HG02623 (cell line): ENCODE data around the gene ZFHX2.
"Not testable (repeated sequence)": the region's sequence is repeated elsewhere in the genome, so short reads cannot be mapped to it uniquely, and the experiment has no call there.

Source experiments
- ATAC-seq: cut with Tn5 transposase; IDR thresholded peaks from one replicate; pipeline ENCODE4 v1.9.1; 2021; ENCODE audit warnings: moderate library complexity; ENCODE audit not compliant: unreplicated experiment

The ZFHX2 gene

GRCh38 chr14:23544511-23545447 lies 6.8 kb downstream of the ZFHX2 start:
- ATAC-seq = no peak

DNA sequence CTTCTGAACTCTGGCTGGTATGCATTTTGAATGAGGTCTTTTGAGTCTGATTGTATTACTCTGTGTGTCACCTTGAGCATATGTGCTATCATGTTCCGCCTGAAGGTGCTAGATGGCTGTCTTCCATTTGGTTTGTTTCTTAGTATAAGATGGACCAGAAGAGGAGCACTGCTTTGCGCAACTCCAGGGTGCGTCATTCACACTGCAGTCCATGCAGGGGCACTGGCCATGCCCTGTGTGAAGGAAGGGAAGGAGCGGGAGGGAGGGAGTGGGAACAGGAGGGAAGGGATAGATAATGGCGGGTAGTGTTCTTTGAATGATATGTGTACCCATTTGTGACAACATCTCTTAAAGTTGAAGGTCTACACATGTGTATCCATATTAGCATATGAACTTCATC lies 8.2 kb downstream of the ZFHX2 start:
- no peak for ATAC-seq

DNA sequence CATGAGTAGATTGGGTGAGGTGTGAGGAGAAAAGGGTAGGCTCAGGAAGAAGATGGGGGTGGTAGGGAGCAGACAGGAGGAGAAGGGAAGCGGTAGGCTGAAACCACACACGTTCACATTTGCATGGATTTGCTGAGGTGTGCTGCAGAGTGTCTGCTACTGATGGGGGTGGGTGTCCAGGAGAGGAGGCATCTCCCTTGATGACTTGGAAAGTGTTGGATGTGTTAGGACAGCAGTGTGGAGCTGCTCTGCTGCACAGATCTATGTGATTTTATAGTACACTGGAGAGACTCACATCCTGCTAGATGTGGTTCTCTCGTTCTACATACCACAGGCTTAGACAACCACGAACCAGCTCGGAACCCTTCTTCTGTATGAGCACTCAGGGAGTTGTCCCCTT lies 9.3 kb downstream of the ZFHX2 start:
- no peak for ATAC-seq

- ATAC-seq = no peak
Measured at GRCh38 chr14:23540141-23540469, 11.5 kb downstream of the ZFHX2 start.

DNA sequence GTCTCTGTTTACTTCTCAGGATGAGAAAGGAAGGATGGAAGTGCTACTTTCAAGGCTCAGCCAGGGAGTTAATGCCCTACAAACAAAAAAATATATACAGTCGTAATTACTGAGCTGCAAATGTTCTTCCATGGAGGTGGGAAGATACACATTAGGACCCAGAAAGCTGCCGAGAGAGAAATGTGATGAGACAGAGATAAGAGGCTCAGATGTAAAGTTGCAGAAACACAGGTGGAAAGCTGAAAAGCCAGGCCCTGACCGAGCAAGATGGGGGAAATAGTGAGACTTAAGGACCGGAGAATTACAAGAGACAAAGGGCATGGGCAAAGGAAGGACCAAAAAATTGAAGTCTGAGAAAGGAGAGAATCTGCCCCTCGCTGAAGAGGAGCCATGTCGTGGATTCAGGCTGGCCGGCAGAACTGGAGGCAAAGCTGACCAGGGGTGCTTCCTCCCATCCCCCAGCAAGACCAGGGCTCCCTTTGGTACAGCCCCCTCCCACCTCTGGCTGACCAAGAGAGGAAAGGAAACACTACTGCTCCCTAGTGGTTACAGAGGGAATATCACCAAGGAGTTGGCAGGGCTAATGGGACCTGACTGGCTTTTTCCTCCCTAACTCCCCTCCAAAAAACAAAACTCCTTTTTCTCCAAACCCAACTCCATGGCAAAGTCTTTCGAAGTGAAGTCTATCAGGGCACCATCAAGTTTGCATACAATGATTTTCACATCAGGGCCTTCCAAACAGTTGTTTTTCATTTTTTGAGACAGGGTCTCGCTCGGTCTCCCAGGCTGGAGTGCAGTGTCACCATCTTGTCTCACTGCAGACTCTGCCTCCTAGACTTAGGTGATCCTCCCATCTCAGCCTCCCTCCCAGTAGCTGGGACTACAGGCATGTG lies 12.1 kb downstream of the ZFHX2 start:
- ATAC-seq = no peak

GRCh38 chr14:23538785-23539184 lies 12.8 kb downstream of the ZFHX2 start:
- ATAC-seq = no peak

GRCh38 chr14:23538050-23538718 lies 13.4 kb downstream of the ZFHX2 start:
- no peak for ATAC-seq

- ATAC-seq = no peak
Measured at GRCh38 chr14:23537351-23538049, 14.1 kb downstream of the ZFHX2 start.

DNA sequence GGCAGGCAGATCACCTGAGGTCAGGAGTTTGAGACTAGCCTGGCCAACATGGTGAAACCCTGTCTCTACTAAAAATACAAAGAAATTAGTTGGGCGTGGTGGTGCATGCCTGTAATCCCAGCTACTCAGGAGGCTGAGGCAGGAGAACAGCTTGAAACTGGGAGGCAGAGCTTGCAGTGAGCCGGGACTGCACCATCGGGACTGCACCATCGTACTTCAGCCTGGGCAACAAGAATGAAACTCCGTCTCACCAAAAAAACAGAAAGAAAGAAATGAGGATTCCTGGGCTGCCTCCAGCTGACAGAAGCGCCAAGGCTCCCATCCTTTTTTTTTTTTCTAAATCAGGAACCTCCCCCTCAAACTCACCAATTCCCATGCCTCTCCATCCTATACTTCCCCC lies 14.7 kb downstream of the ZFHX2 start:
- not testable (repeated sequence) for ATAC-seq

DNA sequence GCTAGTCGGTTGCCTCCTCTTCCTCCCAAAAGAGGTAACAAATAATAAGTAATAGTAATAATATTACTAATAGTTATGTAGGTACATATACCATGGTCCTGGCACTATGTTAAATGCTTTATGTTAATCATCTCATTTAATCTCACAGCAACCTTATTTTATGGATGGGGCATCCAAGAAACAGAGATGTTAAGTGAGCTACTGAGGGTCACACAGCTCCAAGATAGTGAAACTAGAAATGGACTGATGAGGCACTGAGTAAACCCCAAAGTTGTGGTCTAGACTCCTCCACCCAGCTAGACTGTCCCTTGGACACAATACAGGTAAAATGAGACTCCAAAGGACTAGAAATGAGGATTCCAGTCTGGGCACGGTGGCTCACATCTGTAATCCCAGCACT lies 15.1 kb downstream of the ZFHX2 start:
- ATAC-seq = no peak

DNA sequence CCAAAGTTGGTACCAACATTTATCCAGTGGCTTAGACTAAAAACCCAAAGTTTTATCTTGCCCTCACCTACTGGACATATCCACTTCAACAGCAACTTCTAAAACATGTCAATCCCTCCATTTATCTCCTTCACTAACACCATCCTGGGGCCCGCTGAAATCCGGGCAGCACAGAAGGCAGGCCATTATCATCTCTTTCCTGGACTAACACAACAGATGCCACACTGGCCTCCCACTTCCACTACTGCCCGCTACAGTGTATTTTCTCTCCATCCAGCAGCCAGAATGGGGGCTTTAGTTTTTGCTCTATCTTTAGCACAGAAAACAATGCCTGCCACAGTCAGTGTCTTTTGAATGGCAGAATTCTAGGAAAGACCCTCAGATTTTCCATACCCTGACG lies 15.6 kb downstream of the ZFHX2 start:
- no peak for ATAC-seq

- ATAC-seq = no peak
Measured at GRCh38 chr14:23533652-23534435, 17.7 kb downstream of the ZFHX2 start.

DNA sequence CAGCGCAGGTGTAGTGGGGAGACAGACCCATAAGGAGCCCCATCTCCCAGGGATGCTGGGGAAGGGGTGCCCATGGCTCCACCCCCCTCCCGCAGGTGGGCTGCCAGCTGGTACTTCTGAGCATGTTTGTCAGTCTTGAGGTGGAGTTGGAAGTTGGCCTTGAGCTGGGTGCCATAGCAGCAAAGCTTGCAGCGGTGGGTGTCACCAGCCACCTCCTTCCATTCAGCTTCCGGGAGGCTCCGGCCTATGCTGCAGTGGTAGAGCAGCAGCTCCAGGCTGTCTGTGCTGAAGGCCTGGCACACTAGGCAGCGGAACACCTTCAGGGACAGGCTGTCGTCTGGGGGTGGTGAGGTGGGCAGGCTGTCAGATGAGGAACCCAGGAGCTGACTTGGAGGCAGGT lies 18.9 kb downstream of the ZFHX2 start:
- no peak for ATAC-seq

GRCh38 chr14:23531391-23531790 lies 20.2 kb downstream of the ZFHX2 start:
- no peak for ATAC-seq

GRCh38 chr14:23530375-23531055 lies 21.1 kb downstream of the ZFHX2 start:
- ATAC-seq = no peak

- ATAC-seq = no peak
Measured at GRCh38 chr14:23529016-23529415, 22.5 kb downstream of the ZFHX2 start.

GRCh38 chr14:23528555-23528954 lies 23.0 kb downstream of the ZFHX2 start:
- no peak for ATAC-seq

GRCh38 chr14:23525611-23526010 lies 26.0 kb downstream of the ZFHX2 start:
- no peak for ATAC-seq

DNA sequence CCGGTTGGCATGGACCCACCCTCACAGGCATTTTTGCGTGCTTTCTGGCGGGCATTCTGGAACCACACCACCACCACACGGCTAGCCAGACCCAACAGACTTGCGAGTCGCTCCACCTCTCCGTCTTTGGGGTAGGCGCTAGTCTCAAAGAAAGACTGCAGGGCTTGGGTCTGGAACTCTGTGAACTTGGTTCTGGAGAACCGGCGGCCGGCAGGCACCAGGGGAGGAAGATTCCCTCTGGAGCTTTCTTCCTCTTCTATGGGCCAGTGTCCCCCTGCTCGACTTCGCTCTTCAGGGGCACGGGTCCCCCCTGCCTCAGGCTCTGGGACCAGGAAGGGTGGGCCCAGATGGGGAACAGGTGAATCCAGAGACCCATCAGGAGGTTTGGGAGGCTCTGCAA lies 26.6 kb downstream of the ZFHX2 start:
- no peak for ATAC-seq
